ENCODE results near the gene PPM1D.
A peak's percentile ranks its signal among the peaks of the same experiment; 100 is the strongest.
"Not testable (repeated sequence)": the region's sequence is repeated elsewhere in the genome, so short reads cannot be mapped to it uniquely, and the experiment has no call there.

PPM1D gene

GRCh38 chr17:60600490-60601446 is 775 bp downstream of the PPM1D start:
- no peaks in the 10 kb centered on the region for H3K9me3 Mint-ChIP-seq
- peaks cover 1% of the 10 kb centered on the region for H3K27me3 Mint-ChIP-seq
- peak overlapping the region; percentile 94 for H3K4me3 Mint-ChIP-seq
- H3K4me1 Mint-ChIP-seq (ENCODE audit: low read depth), result peaks cover 62% of the 10 kb centered on the region
- H3K36me3 Mint-ChIP-seq (ENCODE audit: low read depth), result peaks cover 29% of the 10 kb centered on the region
- peak overlapping the region; percentile 94 for H3K27ac Mint-ChIP-seq
- intact Hi-C loops (cut with micrococcal nuclease), result loop anchor here (1.0 kb wide), 1 partner anchor 75 kb away; no protein-coding TSS in a partner anchor

- Mint-ChIP-seq H3K4me3 (peak overlapping the region; percentile 94), H3K36me3 (ENCODE audit: low read depth) (peaks cover 29% of the 10 kb centered on the region), H3K4me1 (ENCODE audit: low read depth) (peaks cover 64% of the 10 kb centered on the region), H3K9me3 (no peaks in the 10 kb centered on the region), H3K27ac (peak overlapping the region; percentile 94), H3K27me3 (peaks cover 1% of the 10 kb centered on the region)
- intact Hi-C loops (cut with micrococcal nuclease), result loop anchor here (1.0 kb wide), 1 partner anchor 76 kb away; no protein-coding TSS in a partner anchor
Measured at GRCh38 chr17:60601447-60602384, 1.7 kb downstream of the PPM1D start.

GRCh38 chr17:60602385-60602742 is 2.4 kb downstream of the PPM1D start:
- H3K4me1 Mint-ChIP-seq (ENCODE audit: low read depth), result peaks cover 60% of the 10 kb centered on the region
- H3K36me3 Mint-ChIP-seq (ENCODE audit: low read depth), result peaks cover 29% of the 10 kb centered on the region
- peak overlapping the region; percentile 94 for H3K4me3 Mint-ChIP-seq
- no peaks in the 10 kb centered on the region for H3K9me3 Mint-ChIP-seq
- intact Hi-C loops (cut with micrococcal nuclease), result no loop called here
- no peak overlapping the region for H3K27ac Mint-ChIP-seq
- peaks cover under 1% of the 10 kb centered on the region for H3K27me3 Mint-ChIP-seq

GRCh38 chr17:60602871-60603270 is 2.9 kb downstream of the PPM1D start:
- H3K4me3 Mint-ChIP-seq, result peak overlapping the region; percentile 32
- peaks cover 29% of the 10 kb centered on the region for H3K36me3 Mint-ChIP-seq (ENCODE audit: low read depth)
- H3K4me1 Mint-ChIP-seq (ENCODE audit: low read depth), result peaks cover 60% of the 10 kb centered on the region
- no peaks in the 10 kb centered on the region for H3K9me3 Mint-ChIP-seq
- no peak overlapping the region for H3K27ac Mint-ChIP-seq
- no peaks in the 10 kb centered on the region for H3K27me3 Mint-ChIP-seq
- intact Hi-C loops (cut with micrococcal nuclease), result no loop called here

DNA sequence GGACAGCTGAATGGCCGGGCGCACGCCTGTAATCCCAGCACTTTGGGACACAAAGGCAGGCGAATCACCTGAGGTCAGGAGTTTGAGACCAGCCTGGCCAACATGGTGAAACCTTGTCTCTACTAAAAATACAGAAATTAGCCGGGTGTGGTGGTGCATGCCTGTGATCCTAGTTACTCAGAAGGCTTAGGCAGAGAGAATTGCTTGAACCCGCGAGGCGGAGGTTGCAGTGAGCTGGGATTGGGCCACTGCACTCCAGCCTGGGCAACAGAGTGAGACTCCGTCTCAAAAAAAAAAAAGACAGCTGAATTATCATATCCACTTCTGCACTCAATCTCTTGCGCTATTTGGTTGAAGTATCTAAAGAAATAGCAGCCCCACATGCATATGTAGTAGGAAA is 3.5 kb downstream of the PPM1D start:
- H3K9me3 Mint-ChIP-seq; H3K27me3 Mint-ChIP-seq; intact Hi-C loops (cut with micrococcal nuclease); H3K27ac Mint-ChIP-seq; H3K4me3 Mint-ChIP-seq: not testable (repeated sequence)
- H3K4me1 Mint-ChIP-seq (ENCODE audit: low read depth), result peaks cover 55% of the 10 kb centered on the region
- peaks cover 29% of the 10 kb centered on the region for H3K36me3 Mint-ChIP-seq (ENCODE audit: low read depth)

DNA sequence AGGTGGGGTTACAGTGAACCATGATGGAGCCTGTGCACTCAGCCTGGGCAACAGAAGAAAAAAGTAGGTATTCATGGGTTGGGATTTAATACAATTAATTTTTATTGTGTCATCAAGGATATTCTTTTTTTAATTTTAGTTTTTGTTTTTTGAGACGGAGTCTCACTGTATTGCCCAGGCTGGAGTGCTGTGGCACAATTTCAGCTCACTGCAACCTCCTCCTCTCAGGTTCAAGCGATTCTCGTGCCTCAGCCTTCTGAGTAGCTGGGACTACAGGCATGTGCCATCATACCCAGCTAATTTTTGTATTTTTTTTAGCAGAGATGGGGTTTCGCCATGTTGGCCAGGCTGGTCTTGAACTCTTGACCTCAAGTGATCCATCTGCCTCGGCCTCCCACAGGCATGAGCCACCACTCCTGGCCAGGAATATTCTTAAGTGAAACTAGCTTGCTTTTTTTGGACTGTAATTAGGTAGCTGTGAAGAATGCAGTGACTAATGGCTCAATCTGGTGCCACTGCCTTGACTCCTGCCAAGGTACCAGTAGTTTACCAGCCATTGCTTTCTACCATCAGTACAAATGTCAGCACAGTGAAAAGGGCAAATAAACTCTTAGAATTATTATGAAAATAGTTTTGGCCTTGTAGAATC is 4.8 kb downstream of the PPM1D start:
- peaks cover 24% of the 10 kb centered on the region for H3K36me3 Mint-ChIP-seq (ENCODE audit: low read depth)
- H3K27me3 Mint-ChIP-seq, result no peaks in the 10 kb centered on the region
- no peak overlapping the region for H3K27ac Mint-ChIP-seq
- no peaks in the 10 kb centered on the region for H3K9me3 Mint-ChIP-seq
- no peak overlapping the region for H3K4me3 Mint-ChIP-seq
- H3K4me1 Mint-ChIP-seq (ENCODE audit: low read depth), result peaks cover 44% of the 10 kb centered on the region
- intact Hi-C loops (cut with micrococcal nuclease), result no loop called here

- Mint-ChIP-seq H3K9me3 (no peaks in the 10 kb centered on the region), H3K27me3 (no peaks in the 10 kb centered on the region), H3K4me3 (no peak overlapping the region), H3K36me3 (ENCODE audit: low read depth) (peaks cover 12% of the 10 kb centered on the region), H3K27ac (no peak overlapping the region), H3K4me1 (ENCODE audit: low read depth) (peaks cover 43% of the 10 kb centered on the region)
- intact Hi-C loops (cut with micrococcal nuclease), result no loop called here
Measured at GRCh38 chr17:60606036-60606435, 6.0 kb downstream of the PPM1D start.

- H3K4me3 Mint-ChIP-seq, result no peak overlapping the region
- no peak overlapping the region for H3K27ac Mint-ChIP-seq
- H3K27me3 Mint-ChIP-seq, result no peaks in the 10 kb centered on the region
- peaks cover 16% of the 10 kb centered on the region for H3K36me3 Mint-ChIP-seq (ENCODE audit: low read depth)
- H3K4me1 Mint-ChIP-seq (ENCODE audit: low read depth), result peaks cover 14% of the 10 kb centered on the region
- intact Hi-C loops (cut with micrococcal nuclease), result no loop called here
- H3K9me3 Mint-ChIP-seq, result no peaks in the 10 kb centered on the region
Measured at GRCh38 chr17:60610473-60610872, 10.5 kb downstream of the PPM1D start.

GRCh38 chr17:60611321-60611720 is 11.3 kb downstream of the PPM1D start:
- H3K9me3 Mint-ChIP-seq; intact Hi-C loops (cut with micrococcal nuclease); H3K27ac Mint-ChIP-seq; H3K4me3 Mint-ChIP-seq; H3K27me3 Mint-ChIP-seq: not testable (repeated sequence)
- Mint-ChIP-seq H3K4me1 (ENCODE audit: low read depth) (peaks cover 16% of the 10 kb centered on the region), H3K36me3 (ENCODE audit: low read depth) (peaks cover 16% of the 10 kb centered on the region)

DNA sequence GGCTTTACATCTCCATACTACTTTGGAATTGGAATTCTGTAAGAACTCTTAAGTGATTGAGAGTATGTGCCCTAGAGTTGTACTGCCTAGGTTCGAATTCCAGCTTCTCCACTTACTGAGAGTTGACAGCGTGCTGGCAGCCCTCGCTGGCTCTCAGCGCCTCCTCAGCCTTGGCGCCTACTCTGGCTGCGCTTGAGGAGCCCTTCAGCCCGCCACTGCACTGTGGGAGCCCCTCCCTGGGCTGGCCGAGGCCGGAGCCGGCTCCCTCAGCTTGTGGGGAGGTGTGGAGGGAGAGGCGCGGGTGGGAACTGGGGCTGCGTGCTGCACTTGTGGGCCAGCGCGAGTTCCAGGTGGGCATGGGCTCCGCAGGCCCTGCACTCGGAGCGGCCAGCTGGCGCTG is 13.3 kb downstream of the PPM1D start:
- Mint-ChIP-seq H3K27ac (no peak overlapping the region), H3K4me1 (ENCODE audit: low read depth) (peaks cover 15% of the 10 kb centered on the region), H3K36me3 (ENCODE audit: low read depth) (peaks cover 29% of the 10 kb centered on the region), H3K4me3 (no peak overlapping the region), H3K27me3 (no peaks in the 10 kb centered on the region), H3K9me3 (no peaks in the 10 kb centered on the region)
- intact Hi-C loops (cut with micrococcal nuclease), result no loop called here

- H3K27ac Mint-ChIP-seq; H3K27me3 Mint-ChIP-seq; H3K9me3 Mint-ChIP-seq; H3K4me3 Mint-ChIP-seq; intact Hi-C loops (cut with micrococcal nuclease): not testable (repeated sequence)
- peaks cover 19% of the 10 kb centered on the region for H3K4me1 Mint-ChIP-seq (ENCODE audit: low read depth)
- H3K36me3 Mint-ChIP-seq (ENCODE audit: low read depth), result peaks cover 29% of the 10 kb centered on the region
Measured at GRCh38 chr17:60613796-60614195, 13.8 kb downstream of the PPM1D start.

GRCh38 chr17:60614247-60614646 is 14.3 kb downstream of the PPM1D start:
- H3K27me3 Mint-ChIP-seq; H3K4me3 Mint-ChIP-seq; H3K9me3 Mint-ChIP-seq; intact Hi-C loops (cut with micrococcal nuclease); H3K27ac Mint-ChIP-seq: not testable (repeated sequence)
- Mint-ChIP-seq H3K4me1 (ENCODE audit: low read depth) (peaks cover 24% of the 10 kb centered on the region), H3K36me3 (ENCODE audit: low read depth) (peaks cover 29% of the 10 kb centered on the region)

- Mint-ChIP-seq H3K36me3 (ENCODE audit: low read depth) (peaks cover 35% of the 10 kb centered on the region), H3K27ac (peak overlapping the region; percentile 51), H3K4me3 (no peak overlapping the region), H3K4me1 (ENCODE audit: low read depth) (peaks cover 31% of the 10 kb centered on the region), H3K27me3 (no peaks in the 10 kb centered on the region), H3K9me3 (no peaks in the 10 kb centered on the region)
- intact Hi-C loops (cut with micrococcal nuclease), result no loop called here
Measured at GRCh38 chr17:60615108-60615507, 15.1 kb downstream of the PPM1D start.

All from dendritic cell treated with granulocyte-macrophage colony-stimulating factor and Interleukin-4, amounts not matched to agents 40 ng/mL and 50 ng/mL, for 4 days (primary cell).